ENCODE results near the gene PSEN1. TPM values are rescaled to one million over a fixed set of nuclear protein-coding genes. Genes with fewer than 3 reads are reported as not detected.
A peak's percentile ranks its signal among the peaks of the same experiment; 100 is the strongest.

PSEN1 gene
- total RNA-seq, 1 experiment from 2014 or later, result 49.9 TPM

- DNase-seq, result peak; percentile 59
- Mint-ChIP-seq H3K4me3 (peak overlapping the region in 1 of 2 experiments; percentile 52; a peak in 2 of 5 replicates), H3K27ac (no peak overlapping the region), H3K27me3 (ENCODE audit: low read depth) (peaks cover 32% of the 10 kb centered on the region), H3K36me3 (ENCODE audit: insufficient read depth in 1 of 3, low read depth in 3 of 3) (peaks cover 2 to 11% (median 3%) of the 10 kb centered on the region in 3 experiments; a peak in 4 of 7 replicates), H3K9me3 (no peaks in the 10 kb centered on the region), H3K4me1 (peaks cover 7 to 11% of the 10 kb centered on the region in 2 experiments)
- Histone ChIP-seq H4K20me1 (ENCODE audit: control insufficient read depth, insufficient read depth, insufficient read length) (no peaks in the 10 kb centered on the region), H3K14ac (ENCODE audit: insufficient read depth, low read length) (no peak overlapping the region), H4K8ac (replicated peaks; ENCODE audit: insufficient read length, low read depth, low read length) (no peak overlapping the region), H3T11ph (ENCODE audit: low read length) (no peak overlapping the region), H3K23me2 (ENCODE audit: insufficient read length, low read depth, low read length, poor library complexity, severe bottlenecking) (no peaks in the 10 kb centered on the region), H3K79me2 (ENCODE audit: insufficient read depth, low read length) (no peaks in the 10 kb centered on the region), H3K4ac (ENCODE audit: low read depth, low read length) (no peak overlapping the region), H2BK20ac (ENCODE audit: low read depth, low read length, poor library complexity, severe bottlenecking) (no peak overlapping the region), H3K9ac (ENCODE audit: extremely low read depth, insufficient read length, low read length) (no peak overlapping the region), H2BK15ac (ENCODE audit: low read depth, low read length) (no peak overlapping the region), H3K18ac (ENCODE audit: insufficient read length, low read depth, low read length) (no peak overlapping the region), H2BK12ac (ENCODE audit: insufficient read length, low read depth, low read length) (no peak overlapping the region), H3K27me3 (ENCODE audit: insufficient read depth, low read length) (no peaks in the 10 kb centered on the region), H2AFZ (ENCODE audit: low read length) (no peak overlapping the region), H2AK5ac (ENCODE audit: insufficient read length, low read length) (no peak overlapping the region), H4K5ac (ENCODE audit: insufficient read length, low read depth, low read length) (no peak overlapping the region), H4K91ac (ENCODE audit: insufficient read length, low read depth, low read length) (no peak overlapping the region), H2BK120ac (ENCODE audit: low read depth, low read length, poor library complexity, severe bottlenecking) (no peak overlapping the region), H3K23ac (ENCODE audit: insufficient read length, low read depth, low read length) (no peak overlapping the region), H3K9me3 (ENCODE audit: control insufficient read depth, low read depth, low read length) (no peaks in the 10 kb centered on the region), H2BK5ac (ENCODE audit: insufficient read length, low read length) (no peak overlapping the region), H3K79me1 (ENCODE audit: insufficient read depth, low read depth, low read length, poor library complexity, severe bottlenecking) (no peaks in the 10 kb centered on the region), H3K27ac (ENCODE audit: insufficient read length, low read depth, low read length) (no peak overlapping the region), H3K56ac (ENCODE audit: insufficient read length, low read depth, low read length) (no peak overlapping the region), H3K4me1 (ENCODE audit: insufficient read depth, low read length) (no peaks in the 10 kb centered on the region), H3K4me2 (ENCODE audit: insufficient read depth, insufficient read length, low read length) (peak overlapping the region; percentile 35)
- no peak for TF ChIP-seq CTCF (conservative IDR thresholded peaks at IDR 0.05)
- no CpG with 5 or more reads among the region's 48 CpGs for WGBS (ENCODE audit: extremely low coverage, insufficient read length, low lambda C conversion rate)
Measured at GRCh38 chr14:73269729-73270531, 133.6 kb downstream of the PSEN1 start.
